HG03095 (cell line): ENCODE results near the gene PRIM1.
"Not testable (repeated sequence)": the region's sequence is repeated elsewhere in the genome, so short reads cannot be mapped to it uniquely, and the experiment has no call there.

ENCODE experiments used
- ATAC-seq: cut with Tn5 transposase; IDR thresholded peaks from one replicate; pipeline ENCODE4 v1.9.1; 2021; ENCODE audit warnings: moderate library complexity; ENCODE audit not compliant: unreplicated experiment

PRIM1 gene

GRCh38 chr12:56751712-56752598, at the start of gene PRIM1:
Gene PRIM1 (minus strand): TSS chr12:56752323. CDS start chr12:56752298, 25 bp downstream.
- peak; percentile 77 for ATAC-seq

GRCh38 chr12:56800221-56800620, 48.1 kb upstream of the PRIM1 start:
- ATAC-seq = no peak

- not testable (repeated sequence) for ATAC-seq
Observed at GRCh38 chr12:56799345-56799744, 47.2 kb upstream of the PRIM1 start.

- not testable (repeated sequence) for ATAC-seq
Observed at GRCh38 chr12:56795791-56796190, 43.7 kb upstream of the PRIM1 start.

GRCh38 chr12:56795046-56795562, 43.0 kb upstream of the PRIM1 start:
- not testable (repeated sequence) for ATAC-seq

GRCh38 chr12:56793124-56793523, 41.0 kb upstream of the PRIM1 start:
- ATAC-seq = not testable (repeated sequence)

- no peak for ATAC-seq
Observed at GRCh38 chr12:56792678-56793077, 40.6 kb upstream of the PRIM1 start.

- not testable (repeated sequence) for ATAC-seq
Observed at GRCh38 chr12:56789429-56789828, 37.3 kb upstream of the PRIM1 start.

GRCh38 chr12:56787498-56787897, 35.4 kb upstream of the PRIM1 start:
- no peak for ATAC-seq

GRCh38 chr12:56785874-56786273, 33.8 kb upstream of the PRIM1 start:
- ATAC-seq = no peak

- no peak for ATAC-seq
Observed at GRCh38 chr12:56785141-56785865, 33.2 kb upstream of the PRIM1 start.

GRCh38 chr12:56781726-56782125, 29.6 kb upstream of the PRIM1 start:
- ATAC-seq = no peak

- no peak for ATAC-seq
Observed at GRCh38 chr12:56778756-56779155, 26.6 kb upstream of the PRIM1 start.

- ATAC-seq = no peak
Observed at GRCh38 chr12:56776654-56777053, 24.5 kb upstream of the PRIM1 start.

GRCh38 chr12:56775638-56776037, 23.5 kb upstream of the PRIM1 start:
- no peak for ATAC-seq

GRCh38 chr12:56773113-56773512, 21.0 kb upstream of the PRIM1 start:
- ATAC-seq = no peak

GRCh38 chr12:56772625-56773024, 20.5 kb upstream of the PRIM1 start:
- ATAC-seq = no peak

GRCh38 chr12:56769868-56770267, 17.7 kb upstream of the PRIM1 start:
- no peak for ATAC-seq

GRCh38 chr12:56768424-56768823, 16.3 kb upstream of the PRIM1 start:
- ATAC-seq = no peak

- peak; percentile 99 for ATAC-seq
Observed at GRCh38 chr12:56766535-56766934, 14.4 kb upstream of the PRIM1 start.

- no peak for ATAC-seq
Observed at GRCh38 chr12:56763753-56764657, 11.9 kb upstream of the PRIM1 start.
